OCI-LY7 (cell line): Measurements from ENCODE around the gene CAMKK1. TPM values are rescaled to one million over a fixed set of nuclear protein-coding genes. Genes with fewer than 3 reads are reported as not detected.

ENCODE experiments used
- BruUV-seq: library from RNA; stranded (reverse); fragments of 400-500 nt; replicated peaks from 2 replicates; lab custom pipeline; 2021; lab: Mats Ljungman, UMichigan
- CTCF ChIA-PET: fragments of 300-600 bp; sonication (Branson Sonifier 250); formaldehyde crosslinking; loops from one replicate; lab custom pipeline; 2022; ENCODE audit warnings: antibody characterized with exemption; ENCODE audit not compliant: unreplicated experiment; lab: Charles Lee
- POLR2A ChIA-PET: fragments of 300-600 bp; sonication (Branson Sonifier 250); formaldehyde crosslinking; loops from one replicate; lab custom pipeline; 2022; ENCODE audit warnings: antibody characterized with exemption; lab: Charles Lee
- DNase-seq: peaks from one replicate; pipeline ENCODE4 v3.0.0-alpha.2; 2015; ENCODE audit warnings: low spot score
- H2AFZ ChIP-seq: fragments of 200-600 bp; sonication (generic), shearing (Covaris generic); 2 replicates; pipeline ENCODE4 v1.6.1; 2014; ENCODE audit warnings: mild to moderate bottlenecking, antibody characterized with exemption, low read length, moderate library complexity
- H3K27ac ChIP-seq: fragments of 200-600 bp; sonication (generic); 2 replicates; pipeline ENCODE4 v1.5.1; 2014; ENCODE audit warnings: mixed run types, low read depth, mild to moderate bottlenecking, moderate library complexity, low read length, inconsistent platforms; ENCODE audit not compliant: poor library complexity, severe bottlenecking
- H3K36me3 ChIP-seq: fragments of 200-600 bp; sonication (generic); 2 replicates; pipeline ENCODE4 v1.6.1; 2014; ENCODE audit warnings: mild to moderate bottlenecking, antibody characterized with exemption, low read length, moderate library complexity, mixed read lengths; ENCODE audit not compliant: insufficient read depth
- H3K4me1 ChIP-seq: fragments of 200-600 bp; sonication (generic); 2 replicates; pipeline ENCODE4 v1.5.1; 2014; ENCODE audit warnings: mild to moderate bottlenecking, low read length; ENCODE audit not compliant: insufficient read depth, poor library complexity, severe bottlenecking
- H3K4me2 ChIP-seq: fragments of 200-600 bp; sonication (generic); 2 replicates; pipeline ENCODE4 v1.6.1; 2014; ENCODE audit warnings: mild to moderate bottlenecking, low read length
- H3K4me3 ChIP-seq: fragments of 200-600 bp; sonication (generic); 2 replicates; pipeline ENCODE4 v1.5.1; 2014; ENCODE audit warnings: mild to moderate bottlenecking, low read depth, low read length; ENCODE audit not compliant: poor library complexity, severe bottlenecking
- H3K79me2 ChIP-seq: fragments of 200-600 bp; sonication (generic); 2 replicates; pipeline ENCODE4 v1.6.1; 2016; ENCODE audit warnings: low read depth, mild to moderate bottlenecking, low read length, moderate library complexity, mixed read lengths; ENCODE audit not compliant: insufficient read depth
- H3K9me2 ChIP-seq: fragments of 200-600 bp; sonication (generic); 2 replicates; pipeline ENCODE4 v1.6.1; 2016; ENCODE audit warnings: mild to moderate bottlenecking, low read length, mixed read lengths; ENCODE audit not compliant: insufficient read depth
- H3K9me3 ChIP-seq: fragments of 200-600 bp; sonication (generic); 2 replicates; pipeline ENCODE4 v1.6.1; 2014; ENCODE audit warnings: mild to moderate bottlenecking, mixed run types, low read length, mixed read lengths
- H4K20me1 ChIP-seq: fragments of 200-600 bp; sonication (generic); 2 replicates; pipeline ENCODE4 v1.6.1; 2014; ENCODE audit warnings: mild to moderate bottlenecking, antibody characterized with exemption, low read length, moderate library complexity, mixed read lengths; ENCODE audit not compliant: insufficient read depth
- EZH2phosphoT487 ChIP-seq: fragments of 200-600 bp; sonication (generic); IDR thresholded peaks from 2 replicates; pipeline ENCODE4 v1.6.1; 2018; ENCODE audit warnings: low read depth, borderline replicate concordance, mild to moderate bottlenecking, mixed run types, antibody characterized with exemption, low read length, moderate library complexity, mixed read lengths
- intact Hi-C: fragments of 100-400 bp; cut with micrococcal nuclease; formaldehyde crosslinking; loops from one replicate; pipeline ENCODE4 v1.10.0; 2022; ENCODE audit not compliant: unreplicated experiment
- total RNA-seq, 2 experiments: library from RNA; depleted of rRNA in 1 of 2; stranded (reverse); fragments of >200 nt in 1 of 2; shearing (Covaris generic) in 1 of 2; gene quantifications; 2 replicates each; pipeline ENCODE4 v1.2.3, GENCODE V29; 2014 to 2022
- TF ChIP-seq, protein P1 (sequence below): fragments of 200-600 bp; sonication (generic); conservative IDR thresholded peaks from 2 replicates; pipeline ENCODE4 v1.5.1; 2014; ENCODE audit warnings: mild to moderate bottlenecking, antibody characterized with exemption, low read length, moderate library complexity, mixed read lengths

The CAMKK1 gene
- total RNA-seq, 2 experiments from 2014 or later = 2.7 TPM

DNA sequence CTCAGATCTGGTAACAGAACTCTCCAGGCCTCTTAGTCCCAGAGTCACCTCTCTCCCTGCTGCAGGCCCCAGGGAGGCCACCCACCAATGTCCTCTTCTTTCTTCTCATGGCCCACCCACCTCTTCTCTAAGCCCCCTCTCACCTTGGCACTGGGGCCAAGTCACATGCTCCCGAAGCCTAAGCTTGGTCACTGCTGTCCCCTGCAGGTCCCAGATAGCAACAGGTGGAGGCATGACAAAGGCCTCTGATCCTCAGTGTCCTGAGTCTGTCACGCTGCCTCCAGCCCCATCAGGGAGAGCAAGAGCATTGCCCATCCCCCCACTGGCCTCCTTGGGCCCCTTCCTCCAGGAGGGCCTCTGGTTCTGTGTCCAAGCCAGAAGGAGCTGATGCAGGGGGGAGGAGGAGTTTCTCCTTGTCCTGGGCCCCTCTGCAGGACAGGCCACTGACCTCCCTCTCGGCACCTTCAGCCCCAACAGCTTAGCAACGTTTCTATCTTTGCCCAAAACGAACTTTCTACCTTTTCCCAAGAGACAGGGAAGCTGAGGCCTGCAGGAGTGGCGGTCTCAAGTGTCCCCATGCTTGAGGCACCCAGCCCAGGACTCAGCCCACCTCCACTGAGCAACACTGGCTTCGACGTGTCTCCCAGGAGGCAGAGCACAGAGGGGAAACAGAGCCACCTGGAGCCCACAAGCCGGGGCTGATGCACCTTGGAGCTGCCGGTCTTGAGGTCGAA is 14.8 kb upstream of the CAMKK1 start:
- no peak for DNase-seq
- intact Hi-C loops = loop anchor here (1.0 to 2.0 kb wide), 2 partner anchors 44 to 171 kb away; no protein-coding TSS in a partner anchor
- peaks cover 30% of the 10 kb centered on the region for H3K4me1 ChIP-seq
- no peak overlapping the region for H3K27ac ChIP-seq
- no peaks in the 10 kb centered on the region for H3K9me3 ChIP-seq
- H3K9me2 ChIP-seq = no peaks in the 10 kb centered on the region
- H4K20me1 ChIP-seq = no peaks in the 10 kb centered on the region
- no peak overlapping the region for H2AFZ ChIP-seq
- H3K4me3 ChIP-seq = no peak overlapping the region
- H3K36me3 ChIP-seq = no peaks in the 10 kb centered on the region
- TF ChIP-seq, protein P1, sequence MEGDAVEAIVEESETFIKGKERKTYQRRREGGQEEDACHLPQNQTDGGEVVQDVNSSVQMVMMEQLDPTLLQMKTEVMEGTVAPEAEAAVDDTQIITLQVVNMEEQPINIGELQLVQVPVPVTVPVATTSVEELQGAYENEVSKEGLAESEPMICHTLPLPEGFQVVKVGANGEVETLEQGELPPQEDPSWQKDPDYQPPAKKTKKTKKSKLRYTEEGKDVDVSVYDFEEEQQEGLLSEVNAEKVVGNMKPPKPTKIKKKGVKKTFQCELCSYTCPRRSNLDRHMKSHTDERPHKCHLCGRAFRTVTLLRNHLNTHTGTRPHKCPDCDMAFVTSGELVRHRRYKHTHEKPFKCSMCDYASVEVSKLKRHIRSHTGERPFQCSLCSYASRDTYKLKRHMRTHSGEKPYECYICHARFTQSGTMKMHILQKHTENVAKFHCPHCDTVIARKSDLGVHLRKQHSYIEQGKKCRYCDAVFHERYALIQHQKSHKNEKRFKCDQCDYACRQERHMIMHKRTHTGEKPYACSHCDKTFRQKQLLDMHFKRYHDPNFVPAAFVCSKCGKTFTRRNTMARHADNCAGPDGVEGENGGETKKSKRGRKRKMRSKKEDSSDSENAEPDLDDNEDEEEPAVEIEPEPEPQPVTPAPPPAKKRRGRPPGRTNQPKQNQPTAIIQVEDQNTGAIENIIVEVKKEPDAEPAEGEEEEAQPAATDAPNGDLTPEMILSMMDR = peak; percentile 59
- TF ChIP-seq EZH2phosphoT487 = no peak
- no peaks in the 10 kb centered on the region for H3K79me2 ChIP-seq
- ChIA-PET CTCF (interaction anchor here (0.5 kb wide), 1 partner anchor 106 kb away, joined by 3 read pairs; no protein-coding TSS in a partner anchor), POLR2A (interaction anchor here (0.6 kb wide), 2 partner anchors 66 to 1033 kb away, joined by 3 read pairs; no protein-coding TSS in a partner anchor)
- no TSS peak for BruUV-seq
- no peak overlapping the region for H3K4me2 ChIP-seq

DNA sequence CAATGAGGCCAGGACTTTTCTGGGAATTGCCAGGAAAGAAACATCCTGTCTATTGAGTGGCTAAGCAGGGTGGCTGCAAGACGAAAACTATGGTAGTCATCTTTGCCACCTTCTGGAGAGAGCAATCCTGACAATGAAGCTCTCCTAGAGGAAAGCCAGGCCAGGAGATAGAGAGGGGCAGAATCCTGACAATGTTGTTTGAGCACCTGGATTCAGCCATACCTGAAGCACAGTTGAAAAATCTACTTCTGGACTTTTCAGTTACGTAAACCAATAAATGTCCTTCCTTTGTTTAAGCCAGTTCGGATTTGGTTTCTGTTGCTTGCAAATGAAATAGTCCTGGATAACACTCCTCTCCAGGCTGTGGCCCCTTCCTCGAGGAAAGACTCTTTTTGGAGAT is 14.0 kb upstream of the CAMKK1 start:
- TF ChIP-seq EZH2phosphoT487 = no peak
- TF ChIP-seq, protein P1 = no peak
- no peaks in the 10 kb centered on the region for H3K36me3 ChIP-seq
- H3K4me1 ChIP-seq = peaks cover 28% of the 10 kb centered on the region
- DNase-seq = no peak
- H3K4me2 ChIP-seq = no peak overlapping the region
- POLR2A ChIA-PET = no interaction called here
- H3K4me3 ChIP-seq = no peak overlapping the region
- intact Hi-C loops = loop anchor here (1.0 to 2.0 kb wide), 2 partner anchors 44 to 170 kb away; no protein-coding TSS in a partner anchor
- no peak overlapping the region for H2AFZ ChIP-seq
- CTCF ChIA-PET = no interaction called here
- no TSS peak for BruUV-seq
- no peaks in the 10 kb centered on the region for H3K9me3 ChIP-seq
- no peak overlapping the region for H3K27ac ChIP-seq
- no peaks in the 10 kb centered on the region for H3K9me2 ChIP-seq
- H4K20me1 ChIP-seq = no peaks in the 10 kb centered on the region
- no peaks in the 10 kb centered on the region for H3K79me2 ChIP-seq

DNA sequence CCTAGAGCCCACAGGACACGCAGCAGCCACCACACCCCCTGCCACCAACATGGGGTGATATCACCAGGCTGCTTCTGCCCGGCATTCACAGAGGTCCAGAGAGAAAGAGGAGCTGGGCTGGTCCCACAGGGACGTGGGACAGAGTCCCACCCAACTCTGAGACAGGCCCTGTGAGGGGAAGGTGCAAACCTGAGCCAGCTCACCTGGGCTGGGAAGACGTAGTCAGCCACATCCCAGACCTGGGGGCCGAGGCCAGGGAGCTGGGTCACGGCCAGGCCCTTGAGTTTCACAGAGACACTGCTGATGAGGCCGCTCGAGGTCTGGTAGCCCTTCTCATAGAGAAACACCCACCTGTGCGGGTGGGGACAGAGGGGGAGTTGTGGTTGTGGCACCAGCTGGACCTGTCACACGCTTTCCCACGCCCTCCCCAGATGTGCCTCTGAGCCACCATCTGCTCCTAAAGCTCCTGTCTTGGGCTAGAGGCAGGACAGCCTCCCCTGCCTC is 12.2 kb upstream of the CAMKK1 start:
- intact Hi-C loops = no loop called here
- no peak overlapping the region for H2AFZ ChIP-seq
- H3K4me1 ChIP-seq = peaks cover 12% of the 10 kb centered on the region
- no peaks in the 10 kb centered on the region for H4K20me1 ChIP-seq
- H3K9me2 ChIP-seq = no peaks in the 10 kb centered on the region
- H3K79me2 ChIP-seq = no peaks in the 10 kb centered on the region
- CTCF ChIA-PET = no interaction called here
- TF ChIP-seq, protein P1 = no peak
- no peak for TF ChIP-seq EZH2phosphoT487
- H3K4me2 ChIP-seq = no peak overlapping the region
- no peak overlapping the region for H3K4me3 ChIP-seq
- POLR2A ChIA-PET = interaction anchor here (0.8 kb wide), 1 partner anchor 9 kb away, joined by 3 read pairs; no protein-coding TSS in a partner anchor
- no peaks in the 10 kb centered on the region for H3K36me3 ChIP-seq
- no peak for DNase-seq
- no peaks in the 10 kb centered on the region for H3K9me3 ChIP-seq
- no peak overlapping the region for H3K27ac ChIP-seq
- no TSS peak for BruUV-seq
